ENCODE results near the gene MYO15B.
A peak's percentile ranks its signal among the peaks of the same experiment; 100 is the strongest.

Gene MYO15B

DNA sequence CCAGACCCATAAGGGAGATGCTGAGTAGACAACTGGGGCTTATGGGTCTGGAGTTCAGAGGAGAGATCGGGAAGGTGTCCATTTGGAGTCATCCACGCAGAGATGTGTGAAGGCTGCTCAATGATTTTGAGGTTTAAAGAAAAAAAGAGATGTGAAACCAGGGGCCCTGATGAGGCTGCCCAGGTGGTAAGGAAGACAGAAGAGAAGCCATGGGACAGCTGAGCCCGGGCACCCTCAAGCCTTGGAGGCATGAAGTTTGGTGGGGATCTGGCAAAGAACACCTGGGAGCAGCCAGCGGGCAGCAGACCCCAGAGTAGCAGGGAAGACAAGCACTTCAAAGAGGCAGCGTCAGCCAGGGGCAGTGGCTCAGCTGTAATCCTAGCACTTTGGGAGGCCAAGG lies 20.8 kb upstream of the MYO15B start:
- no peaks in the 10 kb centered on the region for H3K36me3 ChIP-seq (replicated peaks)

DNA sequence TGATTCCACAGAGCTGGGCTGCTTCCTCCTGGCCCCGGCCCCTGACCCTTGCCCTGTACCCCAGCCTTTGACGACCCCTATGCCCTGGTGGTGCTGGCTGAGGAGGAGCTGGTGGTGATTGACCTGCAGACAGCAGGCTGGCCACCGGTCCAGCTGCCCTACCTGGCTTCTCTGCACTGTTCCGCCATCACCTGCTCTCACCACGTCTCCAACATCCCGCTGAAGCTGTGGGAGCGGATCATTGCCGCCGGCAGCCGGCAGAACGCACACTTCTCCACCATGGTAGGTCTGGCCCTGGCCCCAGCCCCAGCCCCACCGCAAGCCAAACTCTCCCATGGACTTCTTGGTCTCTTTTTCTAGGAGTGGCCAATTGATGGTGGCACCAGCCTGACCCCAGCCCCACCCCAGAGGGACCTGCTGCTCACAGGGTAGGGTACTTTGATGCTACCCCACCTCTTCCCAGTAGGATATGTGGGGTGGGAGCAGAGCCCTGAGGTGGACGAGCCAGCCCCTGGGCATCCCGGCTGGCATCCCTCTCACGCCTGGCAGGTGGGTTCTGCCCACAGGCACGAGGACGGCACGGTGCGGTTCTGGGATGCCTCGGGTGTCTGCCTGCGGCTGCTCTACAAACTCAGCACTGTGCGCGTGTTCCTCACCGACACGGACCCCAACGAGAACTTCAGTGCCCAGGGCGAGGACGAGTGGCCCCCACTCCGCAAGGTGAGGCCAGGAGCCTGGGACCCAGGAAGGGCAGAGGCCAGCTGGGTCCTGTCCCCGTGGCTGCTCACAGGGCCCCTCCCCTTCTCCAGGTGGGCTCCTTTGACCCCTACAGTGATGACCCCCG lies 19.0 kb upstream of the MYO15B start:
- TF ChIP-seq, protein P1, sequence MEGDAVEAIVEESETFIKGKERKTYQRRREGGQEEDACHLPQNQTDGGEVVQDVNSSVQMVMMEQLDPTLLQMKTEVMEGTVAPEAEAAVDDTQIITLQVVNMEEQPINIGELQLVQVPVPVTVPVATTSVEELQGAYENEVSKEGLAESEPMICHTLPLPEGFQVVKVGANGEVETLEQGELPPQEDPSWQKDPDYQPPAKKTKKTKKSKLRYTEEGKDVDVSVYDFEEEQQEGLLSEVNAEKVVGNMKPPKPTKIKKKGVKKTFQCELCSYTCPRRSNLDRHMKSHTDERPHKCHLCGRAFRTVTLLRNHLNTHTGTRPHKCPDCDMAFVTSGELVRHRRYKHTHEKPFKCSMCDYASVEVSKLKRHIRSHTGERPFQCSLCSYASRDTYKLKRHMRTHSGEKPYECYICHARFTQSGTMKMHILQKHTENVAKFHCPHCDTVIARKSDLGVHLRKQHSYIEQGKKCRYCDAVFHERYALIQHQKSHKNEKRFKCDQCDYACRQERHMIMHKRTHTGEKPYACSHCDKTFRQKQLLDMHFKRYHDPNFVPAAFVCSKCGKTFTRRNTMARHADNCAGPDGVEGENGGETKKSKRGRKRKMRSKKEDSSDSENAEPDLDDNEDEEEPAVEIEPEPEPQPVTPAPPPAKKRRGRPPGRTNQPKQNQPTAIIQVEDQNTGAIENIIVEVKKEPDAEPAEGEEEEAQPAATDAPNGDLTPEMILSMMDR (IDR thresholded peaks at IDR 0.05; ENCODE audit: low read depth, low read length, missing control alignments) = no peak
- H3K27ac ChIP-seq = no peak overlapping the region
- H3K36me3 ChIP-seq (replicated peaks) = no peaks in the 10 kb centered on the region
- no peak for DNase-seq
- no peaks in the 10 kb centered on the region for H3K27me3 ChIP-seq (replicated peaks)
- H3K4me3 ChIP-seq (ENCODE audit: low read depth, low read length) = no peak overlapping the region
- in situ Hi-C loops (cut with HindIII; ENCODE audit: low pct_ligation_motif_present, low sequenced_read_pairs) = no loop called here

More for the DNA sequence above, 20.8 kb upstream of the MYO15B start:
- Histone ChIP-seq H3K4me3 (ENCODE audit: low read depth, low read length) (no peak overlapping the region), H3K27ac (no peak overlapping the region), H3K27me3 (replicated peaks) (no peaks in the 10 kb centered on the region)
- DNase-seq = no peak
- TF ChIP-seq, protein P1 (IDR thresholded peaks at IDR 0.05; ENCODE audit: low read depth, low read length, missing control alignments) = no peak
- in situ Hi-C loops (cut with HindIII; ENCODE audit: low pct_ligation_motif_present, low sequenced_read_pairs) = no loop called here

DNA sequence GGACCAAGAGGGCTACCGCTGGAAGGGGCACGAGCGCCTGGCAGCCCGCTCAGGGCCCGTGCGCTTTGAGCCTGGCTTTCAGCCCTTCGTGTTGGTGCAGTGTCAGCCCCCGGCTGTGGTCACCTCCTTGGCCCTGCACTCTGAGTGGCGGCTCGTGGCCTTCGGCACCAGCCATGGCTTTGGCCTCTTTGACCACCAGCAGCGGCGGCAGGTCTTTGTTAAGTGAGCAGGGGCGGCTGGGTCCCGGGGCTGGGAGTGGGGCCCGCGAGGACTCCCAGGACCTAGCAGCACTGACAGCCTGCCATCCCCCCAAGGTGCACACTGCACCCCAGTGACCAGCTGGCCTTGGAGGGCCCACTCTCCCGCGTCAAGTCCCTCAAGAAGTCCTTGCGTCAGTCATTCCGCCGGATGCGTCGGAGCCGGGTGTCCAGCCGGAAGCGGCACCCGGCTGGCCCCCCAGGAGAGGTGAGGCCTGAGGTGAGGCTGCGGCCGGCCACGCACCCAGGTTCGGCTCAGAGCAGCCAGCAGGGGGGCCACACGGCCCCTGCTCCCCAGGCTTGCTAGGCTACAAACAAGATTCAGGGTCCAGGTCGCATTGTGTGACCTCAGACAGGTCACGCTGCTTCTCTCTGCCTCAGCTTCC lies 17.4 kb upstream of the MYO15B start:
- TF ChIP-seq, protein P1 (IDR thresholded peaks at IDR 0.05; ENCODE audit: low read depth, low read length, missing control alignments) = no peak
- Histone ChIP-seq H3K4me3 (ENCODE audit: low read depth, low read length) (no peak overlapping the region), H3K36me3 (replicated peaks) (no peaks in the 10 kb centered on the region), H3K27ac (no peak overlapping the region), H3K27me3 (replicated peaks) (no peaks in the 10 kb centered on the region)
- DNase-seq = no peak
- in situ Hi-C loops (cut with HindIII; ENCODE audit: low pct_ligation_motif_present, low sequenced_read_pairs) = no loop called here

DNA sequence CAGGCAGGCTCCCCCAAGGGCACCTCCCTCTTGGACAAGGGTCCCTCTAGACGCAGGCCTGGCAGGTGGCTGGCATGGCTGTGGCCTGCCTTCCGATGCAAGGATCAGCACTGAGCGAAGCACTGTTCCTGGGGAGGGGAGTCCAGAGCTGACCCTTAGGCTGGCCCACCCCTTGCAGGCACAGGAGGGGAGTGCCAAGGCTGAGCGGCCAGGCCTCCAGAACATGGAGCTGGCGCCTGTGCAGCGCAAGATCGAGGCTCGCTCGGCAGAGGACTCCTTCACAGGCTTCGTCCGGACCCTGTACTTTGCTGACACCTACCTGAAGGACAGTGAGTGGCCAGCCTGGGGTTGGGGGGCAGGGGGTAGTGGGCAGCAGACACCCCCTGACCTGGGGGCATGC lies 16.8 kb upstream of the MYO15B start:
- Histone ChIP-seq H3K4me3 (ENCODE audit: low read depth, low read length) (no peak overlapping the region), H3K27ac (no peak overlapping the region), H3K27me3 (replicated peaks) (no peaks in the 10 kb centered on the region), H3K36me3 (replicated peaks) (no peaks in the 10 kb centered on the region)
- TF ChIP-seq, protein P1 (IDR thresholded peaks at IDR 0.05; ENCODE audit: low read depth, low read length, missing control alignments) = no peak
- in situ Hi-C loops (cut with HindIII; ENCODE audit: low pct_ligation_motif_present, low sequenced_read_pairs) = no loop called here
- no peak for DNase-seq

DNA sequence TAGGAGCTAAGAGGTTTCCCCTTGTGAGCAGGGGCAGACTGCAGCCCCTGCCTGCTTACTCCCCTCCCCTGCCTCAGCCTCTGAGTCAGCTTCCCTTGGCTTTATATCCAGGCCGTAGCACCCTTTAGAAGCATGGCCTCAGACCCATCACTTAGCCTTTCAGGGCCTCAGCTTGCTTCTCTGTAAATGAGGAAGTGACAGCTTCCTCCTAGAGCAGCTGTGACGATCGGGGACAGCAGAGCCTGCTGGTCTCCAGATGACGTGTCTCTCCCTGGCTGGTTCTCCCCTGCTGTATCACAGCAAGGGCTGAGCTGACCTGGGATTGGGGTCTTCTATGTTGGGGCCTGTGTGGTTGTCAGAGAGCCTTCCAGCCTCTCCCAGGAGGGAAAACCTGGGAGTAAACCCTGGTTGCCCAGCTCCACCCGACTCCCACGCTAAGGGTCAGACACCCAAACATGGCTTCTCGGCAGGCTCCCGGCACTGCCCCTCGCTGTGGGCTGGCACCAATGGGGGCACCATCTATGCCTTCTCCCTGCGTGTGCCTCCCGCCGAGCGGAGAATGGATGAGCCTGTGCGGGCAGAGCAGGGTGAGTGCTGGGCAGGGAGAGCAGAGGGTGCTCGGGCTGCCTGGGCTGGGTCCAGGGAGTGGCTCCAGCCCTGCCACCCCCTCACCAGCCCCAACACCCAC lies 16.3 kb upstream of the MYO15B start:
- in situ Hi-C loops (cut with HindIII; ENCODE audit: low pct_ligation_motif_present, low sequenced_read_pairs) = no loop called here
- no peak overlapping the region for H3K4me3 ChIP-seq (ENCODE audit: low read depth, low read length)
- TF ChIP-seq, protein P1 (IDR thresholded peaks at IDR 0.05; ENCODE audit: low read depth, low read length, missing control alignments) = no peak
- no peak overlapping the region for H3K27ac ChIP-seq
- no peaks in the 10 kb centered on the region for H3K36me3 ChIP-seq (replicated peaks)
- peak; percentile 6 for DNase-seq
- no peaks in the 10 kb centered on the region for H3K27me3 ChIP-seq (replicated peaks)
